G401 (cell line): ENCODE measurements around the gene HDAC10. TPM values are rescaled to one million over a fixed set of nuclear protein-coding genes. Genes with fewer than 3 reads are reported as not detected.
A peak's percentile ranks its signal among the peaks of the same experiment; 100 is the strongest.
"Not testable (repeated sequence)": the region's sequence is repeated elsewhere in the genome, so short reads cannot be mapped to it uniquely, and the experiment has no call there.

ENCODE experiments used
- DNase-seq: peaks from one replicate; pipeline ENCODE4 v3.0.0-alpha.2; 2015; ENCODE audit warnings: low spot score
- in situ Hi-C: cut with HindIII; loops from 2 replicates; pipeline ENCODE4 v1.10.0; 2016; ENCODE audit warnings: low sequenced_read_pairs, mixed read lengths
- total RNA-seq: library from RNA; depleted of rRNA; stranded (reverse); fragments of >200 nt; shearing (Covaris generic); gene quantifications from 2 replicates; pipeline ENCODE4 v1.2.3, GENCODE V29; 2014

The HDAC10 gene
- total RNA-seq, 1 experiment from 2014 or later, result 28.5 TPM

- in situ Hi-C loops, result loop anchor here (10.0 kb wide), 1 partner anchor 69 kb away; no protein-coding TSS in a partner anchor
- no peak for DNase-seq
These were observed 35.2 kb upstream of the HDAC10 start for GRCh38 chr22:50286275-50286674.

GRCh38 chr22:50285568-50286229, 34.6 kb upstream of the HDAC10 start:
- no peak for DNase-seq
- in situ Hi-C loops, result loop anchor here (10.0 kb wide), 1 partner anchor 69 kb away; no protein-coding TSS in a partner anchor

- DNase-seq, result no peak
- in situ Hi-C loops, result loop anchor here (10.0 kb wide), 1 partner anchor 70 kb away; no protein-coding TSS in a partner anchor
These were observed 33.4 kb upstream of the HDAC10 start for GRCh38 chr22:50284479-50284878.

GRCh38 chr22:50283821-50284220, 32.8 kb upstream of the HDAC10 start:
- DNase-seq, result no peak
- in situ Hi-C loops, result loop anchor here (10.0 kb wide), 1 partner anchor 71 kb away; no protein-coding TSS in a partner anchor

- in situ Hi-C loops, result loop anchor here (10.0 kb wide), 1 partner anchor 72 kb away; no protein-coding TSS in a partner anchor
- no peak for DNase-seq
These were observed 31.5 kb upstream of the HDAC10 start for GRCh38 chr22:50282361-50283155.

GRCh38 chr22:50281957-50282356, 30.9 kb upstream of the HDAC10 start:
- in situ Hi-C loops, result loop anchor here (10.0 kb wide), 1 partner anchor 73 kb away; no protein-coding TSS in a partner anchor

GRCh38 chr22:50281384-50281760, 30.3 kb upstream of the HDAC10 start:
- DNase-seq, result no peak

More at GRCh38 chr22:50281957-50282356, 30.9 kb upstream of the HDAC10 start:
- DNase-seq, result no peak

GRCh38 chr22:50280708-50281383, 29.8 kb upstream of the HDAC10 start:
- in situ Hi-C loops, result loop anchor here (10.0 kb wide), 1 partner anchor 74 kb away; no protein-coding TSS in a partner anchor

More at GRCh38 chr22:50281384-50281760, 30.3 kb upstream of the HDAC10 start:
- in situ Hi-C loops, result loop anchor here (10.0 kb wide), 1 partner anchor 73 kb away; no protein-coding TSS in a partner anchor

GRCh38 chr22:50280022-50280707, 29.1 kb upstream of the HDAC10 start:
- in situ Hi-C loops, result loop anchor here (10.0 kb wide), 1 partner anchor 75 kb away; no protein-coding TSS in a partner anchor
- no peak for DNase-seq

More at GRCh38 chr22:50280708-50281383, 29.8 kb upstream of the HDAC10 start:
- peak; percentile 69 for DNase-seq

GRCh38 chr22:50278956-50279619, 28.0 kb upstream of the HDAC10 start:
- in situ Hi-C loops, result no loop called here
- no peak for DNase-seq

GRCh38 chr22:50278461-50278860, 27.4 kb upstream of the HDAC10 start:
- no peak for DNase-seq
- in situ Hi-C loops, result no loop called here

GRCh38 chr22:50277761-50278160, 26.7 kb upstream of the HDAC10 start:
- in situ Hi-C loops, result no loop called here
- no peak for DNase-seq

GRCh38 chr22:50276143-50276542, 25.1 kb upstream of the HDAC10 start:
- peak; percentile 76 for DNase-seq
- in situ Hi-C loops, result no loop called here

GRCh38 chr22:50275181-50276055, 24.4 kb upstream of the HDAC10 start:
- no peak for DNase-seq
- in situ Hi-C loops, result no loop called here

- DNase-seq, result no peak
- in situ Hi-C loops, result no loop called here
These were observed 23.7 kb upstream of the HDAC10 start for GRCh38 chr22:50274771-50275170.

- in situ Hi-C loops, result no loop called here
- peak; percentile 94 for DNase-seq
These were observed 23.2 kb upstream of the HDAC10 start for GRCh38 chr22:50274311-50274710.

GRCh38 chr22:50273781-50274180, 22.7 kb upstream of the HDAC10 start:
- in situ Hi-C loops, DNase-seq: not testable (repeated sequence)
